Retinal pigment epithelial cell (primary cell): ENCODE measurements around the gene TYSND1.

Experiments used
- DNase-seq: peaks from one replicate; pipeline ENCODE4 v3.0.0-alpha.2; 2010; ENCODE audit warnings: low read depth
- H3K4me3 ChIP-seq: 2 replicates; pipeline ENCODE4 v1.5.1; 2011; ENCODE audit warnings: mild to moderate bottlenecking, low read length, control low read depth, moderate library complexity
- CTCF ChIP-seq: conservative IDR thresholded peaks from 2 replicates; pipeline ENCODE4 v1.5.1; 2011; ENCODE audit warnings: low read depth, low read length, control low read depth, inconsistent platforms

The TYSND1 gene

GRCh38 chr10:70088308-70088698, 58.2 kb downstream of the TYSND1 start:
- DNase-seq, result no peak
- no peak overlapping the region for H3K4me3 ChIP-seq
- no peak for TF ChIP-seq CTCF
